Lung (tissue), 12 donors: ENCODE data around the gene CTCFL. TPM values are rescaled to one million over a fixed set of nuclear protein-coding genes. Genes with fewer than 3 reads are reported as not detected.

Experiments used
- ATAC-seq: fragments of 200-7000 bp; cut with Tn5 transposase; one replicate; pipeline ENCODE4 v1.9.1; 2020; ENCODE audit warnings: moderate number of reproducible peaks; ENCODE audit not compliant: insufficient read depth, low FRiP score
- DNase-seq, 3 donors: peaks; one replicate each; pipeline ENCODE4 v3.0.0-alpha.2; 2013 to 2017
- H3K27ac ChIP-seq, 2 donors: one replicate each; pipeline ENCODE4 v1.5.1; 2013; ENCODE audit warnings: mild to moderate bottlenecking in 2 of 2, moderate library complexity in 2 of 2, control low read depth in 1 of 2, inconsistent platforms in 1 of 2, low read depth in 1 of 2, low read length in 1 of 2
- H3K27me3 ChIP-seq, 3 donors: one replicate each; pipeline ENCODE4 v1.5.1; 2013; ENCODE audit warnings: low read length in 2 of 3; ENCODE audit not compliant: control insufficient read depth in 3 of 3, insufficient read depth in 3 of 3
- H3K36me3 ChIP-seq, 4 donors: one replicate each; pipeline ENCODE4 v1.5.1; 2013; ENCODE audit warnings: low read length in 4 of 4, mild to moderate bottlenecking in 1 of 4, moderate library complexity in 1 of 4; ENCODE audit not compliant: control insufficient read depth in 4 of 4, insufficient read depth in 4 of 4
- H3K4me1 ChIP-seq, 5 donors: one replicate each; pipeline ENCODE4 v1.5.1; 2013; ENCODE audit warnings: low read length in 5 of 5, mild to moderate bottlenecking in 2 of 5, moderate library complexity in 1 of 5; ENCODE audit not compliant: control insufficient read depth in 5 of 5, insufficient read depth in 5 of 5
- H3K4me3 ChIP-seq: one replicate; pipeline ENCODE4 v1.5.1; 2013; ENCODE audit warnings: mild to moderate bottlenecking, control low read depth, moderate library complexity
- H3K9ac ChIP-seq, 2 donors: one replicate each; pipeline ENCODE4 v1.5.1; 2013; ENCODE audit warnings: low read length in 2 of 2, control low read depth in 1 of 2; ENCODE audit not compliant: insufficient read depth in 1 of 2
- H3K9me3 ChIP-seq, 4 donors: one replicate each; pipeline ENCODE4 v1.5.1; 2013; ENCODE audit warnings: low read length in 3 of 4, mild to moderate bottlenecking in 1 of 4, moderate library complexity in 1 of 4; ENCODE audit not compliant: control insufficient read depth in 4 of 4, insufficient read depth in 3 of 4
- CTCF ChIP-seq: IDR thresholded peaks from 2 replicates; pipeline ENCODE4 v1.5.1; 2012; ENCODE audit warnings: mild to moderate bottlenecking; ENCODE audit errors: control extremely low read depth, extremely low read depth
- WGBS, 2 donors: extraction: QIAGEN DNeasy Blood & Tissue Kit; methylation state at CpG; one replicate each; pipeline ENCODE4 v1.1.7; 2013; 5-methylcytosine and 5-hydroxymethylcytosine counted together
- polyA plus RNA-seq, 2 donors: library from polyadenylated mRNA; stranded (reverse); fragments of 200-250 nt; gene quantifications; one replicate each; pipeline ENCODE4 v1.2.1, GENCODE V29; 2013
- total RNA-seq, 2 donors: library from RNA; depleted of rRNA in 1 of 2; stranded (reverse); fragments of >200 nt in 1 of 2; gene quantifications; one replicate each; pipeline ENCODE4 v1.2.1, GENCODE V29; 2014 to 2021
- donor health status: control.
- donor health status: control.
- donor health status: Bipolar disorder and iron deficiency.
- donor health status: healthy.
- donor health status: DM: yes; HTN: yes; CAD: no.

CTCFL gene
- total and polyA plus RNA-seq, 4 donors, result 0.02 TPM; not detected in 3

- no peak for TF ChIP-seq CTCF
- ATAC-seq (no peak), DNase-seq (no peak)
- Histone ChIP-seq H3K27ac (no peak overlapping the region), H3K4me1 (peaks cover 0 to 3% (median 0%) of the 10 kb centered on the region in 5 donors), H3K27me3 (no peaks in the 10 kb centered on the region), H3K4me3 (no peak overlapping the region), H3K36me3 (no peaks in the 10 kb centered on the region), H3K9me3 (no peaks in the 10 kb centered on the region), H3K9ac (no peak overlapping the region)
- 63 to 71% methylated on average over 11 of the region's 11 CpGs for WGBS, 2 donors
Observed at GRCh38 chr20:57482148-57482547, 42.8 kb downstream of the CTCFL start.

- Histone ChIP-seq H3K9ac (no peak overlapping the region), H3K4me3 (no peak overlapping the region), H3K9me3 (no peaks in the 10 kb centered on the region), H3K27ac (no peak overlapping the region), H3K36me3 (no peaks in the 10 kb centered on the region), H3K4me1 (peaks cover 0 to 3% (median 0%) of the 10 kb centered on the region in 5 donors), H3K27me3 (no peaks in the 10 kb centered on the region)
- no peak for ATAC-seq
- TF ChIP-seq CTCF, result no peak
- no peak for DNase-seq
- WGBS, 2 donors, result 43 to 67% methylated on average over 8 to 9 of the region's 9 CpGs
Observed at GRCh38 chr20:57481281-57481711, 43.6 kb downstream of the CTCFL start.

GRCh38 chr20:57480444-57481160 lies 44.3 kb downstream of the CTCFL start:
- H3K9me3 ChIP-seq, result no peaks in the 10 kb centered on the region
- TF ChIP-seq CTCF, result no peak
- WGBS, 2 donors, result 43 to 66% methylated on average over 17 of the region's 17 CpGs
- H3K27ac ChIP-seq, result no peak overlapping the region
- H3K27me3 ChIP-seq, result no peaks in the 10 kb centered on the region
- peaks cover 0 to 3% (median 0%) of the 10 kb centered on the region in 5 donors for H3K4me1 ChIP-seq
- ATAC-seq, result no peak
- no peak for DNase-seq
- H3K9ac ChIP-seq, result no peak overlapping the region
- no peaks in the 10 kb centered on the region for H3K36me3 ChIP-seq
- H3K4me3 ChIP-seq, result no peak overlapping the region
